ENCODE data around the gene GJD3.
A peak's percentile ranks its signal among the peaks of the same experiment; 100 is the strongest.

The GJD3 gene

GRCh38 chr17:40366861-40367518 lies 2.5 kb upstream of the GJD3 start:
- DNase-seq: no peak

- no peak for DNase-seq
Observed at GRCh38 chr17:40366076-40366860, 1.7 kb upstream of the GJD3 start.

DNA sequence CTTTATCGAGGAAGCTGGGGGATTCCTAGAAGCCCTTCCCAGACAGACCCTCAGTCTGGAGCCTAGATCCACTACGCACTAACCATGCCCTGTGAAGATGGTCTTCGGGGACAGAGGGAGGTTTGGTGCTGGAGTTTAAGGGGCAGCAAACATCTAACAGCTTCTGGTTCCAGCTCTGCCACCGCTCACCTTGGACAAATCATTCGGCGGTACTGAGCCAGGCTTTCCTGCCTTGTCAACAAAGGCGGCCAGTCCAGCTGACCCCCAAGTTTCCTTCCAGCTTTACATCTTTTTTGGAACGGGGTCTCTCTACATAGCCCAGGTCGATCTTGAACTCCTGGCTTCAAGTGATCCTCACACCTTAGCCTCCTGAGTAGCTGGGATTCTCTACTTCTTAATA lies 369 bp upstream of the GJD3 start:
- no peak for DNase-seq

- peak; percentile 27 for DNase-seq
Observed at GRCh38 chr17:40363111-40363827, 1.3 kb downstream of the GJD3 start.

GRCh38 chr17:40362696-40363110 lies 1.8 kb downstream of the GJD3 start:
- DNase-seq: peak; percentile 85

GRCh38 chr17:40361925-40362695 lies 2.4 kb downstream of the GJD3 start:
- DNase-seq: no peak

DNA sequence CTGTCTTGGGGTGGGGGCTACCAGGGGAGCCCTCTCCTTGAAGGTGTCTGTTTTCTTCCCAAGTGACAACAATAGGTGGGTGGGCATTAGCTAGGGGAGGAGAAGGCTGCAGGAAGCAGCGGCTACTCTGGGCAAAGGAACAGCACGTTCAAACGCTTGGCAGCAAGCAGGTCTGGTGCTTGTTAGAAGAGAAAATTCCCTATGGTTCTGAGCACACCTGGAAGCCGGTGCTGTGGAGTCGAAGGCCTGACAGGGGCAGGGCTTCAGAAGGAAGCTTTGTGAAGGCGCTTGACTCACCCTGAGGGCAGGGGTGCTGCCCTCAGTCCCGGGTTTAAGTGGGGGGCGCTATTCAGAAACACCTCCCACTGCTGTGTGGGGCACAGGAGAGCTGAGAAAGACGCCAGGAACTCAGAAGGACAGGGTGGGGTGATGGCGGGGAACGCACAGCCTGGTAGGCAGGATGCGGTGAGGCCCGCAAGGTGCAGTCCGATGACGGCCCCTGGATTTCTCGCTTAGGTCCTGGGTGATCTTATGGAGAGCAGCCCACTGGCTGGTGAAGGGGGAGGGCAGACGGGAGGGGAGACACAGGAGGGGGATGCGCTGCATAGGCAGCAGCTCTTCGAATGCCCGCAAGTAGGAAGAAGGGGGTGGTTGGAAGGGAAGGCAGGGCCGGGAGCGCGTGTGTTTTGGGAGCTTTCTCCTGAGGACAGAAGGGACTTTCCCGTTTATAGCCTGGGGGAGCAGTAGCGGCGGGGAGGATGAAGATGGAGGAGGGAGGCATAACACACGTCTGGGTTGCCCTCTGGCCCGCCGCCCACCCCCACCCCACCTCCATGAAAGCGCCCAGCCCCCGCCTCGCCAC lies 3.2 kb downstream of the GJD3 start:
- no peak for DNase-seq

GRCh38 chr17:40360091-40360490 lies 4.4 kb downstream of the GJD3 start:
- no peak for DNase-seq

GRCh38 chr17:40358323-40359038 lies 6.1 kb downstream of the GJD3 start:
- DNase-seq: peak; percentile 95

GRCh38 chr17:40356990-40357881 lies 7.3 kb downstream of the GJD3 start:
- DNase-seq: no peak

DNA sequence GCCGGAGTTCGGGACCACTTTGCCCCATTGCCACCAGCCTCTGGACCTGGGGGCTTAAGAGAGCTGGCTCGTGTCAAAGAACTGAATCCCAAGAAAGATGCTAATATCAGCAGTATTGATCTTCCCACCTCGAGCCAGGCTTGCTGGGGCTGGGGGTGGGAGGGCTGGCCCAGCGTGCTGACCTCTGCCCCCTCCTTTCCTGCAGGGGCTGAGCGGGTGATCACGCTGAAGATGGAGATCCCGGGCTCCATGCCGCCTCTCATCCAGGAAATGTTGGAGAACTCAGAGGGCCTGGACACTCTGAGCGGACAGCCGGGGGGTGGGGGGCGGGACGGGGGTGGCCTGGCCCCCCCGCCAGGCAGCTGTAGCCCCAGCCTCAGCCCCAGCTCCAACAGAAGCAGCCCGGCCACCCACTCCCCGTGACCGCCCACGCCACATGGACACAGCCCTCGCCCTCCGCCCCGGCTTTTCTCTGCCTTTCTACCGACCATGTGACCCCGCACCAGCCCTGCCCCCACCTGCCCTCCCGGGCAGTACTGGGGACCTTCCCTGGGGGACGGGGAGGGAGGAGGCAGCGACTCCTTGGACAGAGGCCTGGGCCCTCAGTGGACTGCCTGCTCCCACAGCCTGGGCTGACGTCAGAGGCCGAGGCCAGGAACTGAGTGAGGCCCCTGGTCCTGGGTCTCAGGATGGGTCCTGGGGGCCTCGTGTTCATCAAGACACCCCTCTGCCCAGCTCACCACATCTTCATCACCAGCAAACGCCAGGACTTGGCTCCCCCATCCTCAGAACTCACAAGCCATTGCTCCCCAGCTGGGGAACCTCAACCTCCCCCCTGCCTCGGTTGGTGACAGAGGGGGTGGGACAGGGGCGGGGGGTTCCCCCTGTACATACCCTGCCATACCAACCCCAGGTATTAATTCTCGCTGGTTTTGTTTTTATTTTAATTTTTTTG lies 8.5 kb downstream of the GJD3 start:
- no peak for DNase-seq

DNA sequence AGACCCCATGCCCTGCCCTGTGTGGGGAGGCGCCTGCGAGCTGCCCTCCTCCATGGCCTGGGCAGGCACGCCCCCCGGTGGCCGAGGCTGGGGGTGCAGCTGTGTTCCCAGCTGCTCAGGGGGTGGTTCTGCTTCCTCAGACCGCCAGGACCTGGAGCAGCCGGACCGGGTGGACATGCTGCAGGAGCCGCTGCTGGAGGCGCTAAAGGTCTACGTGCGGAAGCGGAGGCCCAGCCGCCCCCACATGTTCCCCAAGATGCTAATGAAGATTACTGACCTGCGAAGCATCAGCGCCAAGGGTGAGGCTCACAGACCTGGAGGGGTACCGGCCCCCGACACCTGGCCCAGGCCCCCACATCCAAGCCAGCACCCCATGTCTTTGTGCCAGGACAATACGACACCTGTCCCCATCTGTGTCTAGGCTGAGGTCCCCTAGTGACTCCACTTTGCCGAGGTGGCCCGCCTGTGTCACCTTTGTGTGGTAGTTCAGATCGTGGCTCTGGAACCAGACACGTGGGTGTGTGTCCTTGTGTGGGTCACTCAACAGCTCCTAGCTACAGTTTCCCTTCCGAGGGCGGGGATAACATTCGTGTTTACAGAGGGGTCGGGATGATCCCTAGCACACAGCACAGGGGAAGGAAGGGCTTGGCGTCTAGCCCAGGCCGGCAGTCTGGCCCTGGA lies 9.3 kb downstream of the GJD3 start:
- peak; percentile 78 for DNase-seq

DNA sequence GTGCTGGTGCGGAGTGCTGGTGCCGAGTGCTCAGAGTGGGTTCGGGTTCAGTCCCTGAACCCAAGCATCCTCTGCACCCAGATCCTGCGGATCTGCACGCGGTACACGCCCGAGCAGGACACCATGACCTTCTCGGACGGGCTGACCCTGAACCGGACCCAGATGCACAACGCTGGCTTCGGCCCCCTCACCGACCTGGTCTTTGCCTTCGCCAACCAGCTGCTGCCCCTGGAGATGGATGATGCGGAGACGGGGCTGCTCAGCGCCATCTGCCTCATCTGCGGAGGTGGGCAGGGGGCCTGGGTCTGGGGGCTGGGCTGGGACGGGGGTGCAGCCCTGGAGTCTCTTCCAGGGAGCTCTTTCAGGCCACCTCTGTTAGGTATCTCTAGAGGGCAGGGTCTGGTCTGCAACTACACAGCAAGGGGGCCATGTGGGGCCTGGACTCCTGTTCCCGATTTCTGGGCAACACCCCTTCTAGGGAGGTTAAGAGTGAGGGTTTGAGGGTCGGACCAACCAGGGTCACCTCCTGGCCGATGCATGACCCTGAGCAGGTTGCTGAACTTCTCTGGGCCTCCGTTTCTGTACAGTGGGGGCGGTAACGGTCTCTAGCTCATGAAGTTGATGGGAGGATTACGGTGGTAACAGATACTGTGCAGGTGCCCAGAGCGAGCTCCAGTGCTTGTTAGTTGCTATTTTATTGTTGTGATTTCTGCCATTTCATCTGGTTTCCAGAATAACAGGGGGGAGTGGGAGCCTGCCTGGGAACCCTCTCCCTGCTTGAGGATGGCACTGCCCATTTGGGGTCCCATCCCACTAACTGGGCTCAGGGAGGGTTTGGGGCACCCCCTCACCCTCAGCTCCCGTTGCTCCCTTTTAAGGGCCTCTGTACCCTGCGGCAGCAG lies 10.1 kb downstream of the GJD3 start:
- DNase-seq: no peak

DNA sequence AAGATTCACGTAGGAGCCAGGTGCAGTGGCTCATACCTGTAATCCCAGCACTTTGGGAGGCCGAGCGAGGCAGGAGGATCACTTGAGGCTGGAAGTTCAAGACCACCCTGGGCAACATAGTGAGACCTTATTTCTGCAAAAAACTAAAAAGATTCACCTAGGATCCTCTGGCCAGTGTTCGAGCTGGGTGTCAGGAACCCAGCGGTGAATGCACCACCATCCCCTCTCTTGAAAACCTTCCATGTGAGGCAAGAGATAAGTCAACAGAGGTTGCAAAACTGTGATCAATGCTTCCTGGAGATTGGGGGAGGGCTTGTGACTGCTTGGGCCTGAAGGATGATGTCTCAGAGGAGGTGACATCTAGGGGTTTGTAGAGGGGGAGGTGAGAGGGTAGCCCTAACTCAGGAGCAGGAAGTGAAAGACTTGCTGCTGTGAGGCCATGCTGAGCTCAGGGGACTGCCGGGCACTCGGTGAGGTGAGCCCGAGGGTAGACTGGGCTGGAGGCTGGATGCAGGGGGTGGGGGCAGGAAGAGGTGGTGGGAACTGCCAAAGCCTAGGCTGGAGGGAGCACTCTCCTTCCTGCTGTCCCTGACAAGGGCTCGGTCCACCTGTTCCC lies 11.7 kb downstream of the GJD3 start:
- DNase-seq: peak; percentile 60

- no peak for DNase-seq
Observed at GRCh38 chr17:40352237-40352778, 12.2 kb downstream of the GJD3 start.
